Sigmoid colon (tissue), 7 donors: ENCODE results near the gene BLMH. TPM values are rescaled to one million over a fixed set of nuclear protein-coding genes. Genes with fewer than 3 reads are reported as not detected.

Source experiments
- DNase-seq: peaks from one replicate; pipeline ENCODE4 v3.0.0-alpha.2; 2019
- H3K27ac ChIP-seq, 4 donors: fragments of 200-600 bp; sonication (generic); one replicate each; pipeline ENCODE4 v1.5.1; 2016 to 2019; ENCODE audit warnings: mild to moderate bottlenecking in 1 of 4
- H3K27me3 ChIP-seq, 3 donors: fragments of 200-600 bp; sonication (generic); one replicate each; pipeline ENCODE4 v1.5.1; 2019; ENCODE audit warnings: mild to moderate bottlenecking in 1 of 3
- H3K36me3 ChIP-seq, 4 donors: fragments of 200-600 bp; sonication (generic); one replicate each; pipeline ENCODE4 v1.5.1; 2016 to 2019
- H3K4me1 ChIP-seq, 4 donors: fragments of 200-600 bp; sonication (generic); one replicate each; pipeline ENCODE4 v1.5.1; 2017 to 2019
- H3K4me3 ChIP-seq, 4 donors: fragments of 200-600 bp; sonication (generic); one replicate each; pipeline ENCODE4 v1.5.1; 2017 to 2019; ENCODE audit warnings: mild to moderate bottlenecking in 2 of 4, moderate library complexity in 1 of 4
- H3K9me3 ChIP-seq, 4 donors: fragments of 200-600 bp in 3 of 4; sonication (generic) in 3 of 4; one replicate each; pipeline versions ENCODE4 v1.5.1 to v1.6.1; 2013 to 2019
- EP300 ChIP-seq, 4 donors: sonication (generic); formaldehyde crosslinking; IDR thresholded peaks; one replicate each; pipeline ENCODE4 v1.6.1; 2017; ENCODE audit warnings: antibody characterized with exemption in 4 of 4
- POLR2A ChIP-seq, 2 donors: fragments of 450-650 bp; IDR thresholded peaks; one replicate each; pipeline ENCODE4 v1.6.1; 2016; ENCODE audit warnings: antibody characterized with exemption in 2 of 2, mild to moderate bottlenecking in 2 of 2, moderate library complexity in 2 of 2
- POLR2AphosphoS5 ChIP-seq, 4 donors: sonication (generic); formaldehyde crosslinking; IDR thresholded peaks; one replicate each; pipeline ENCODE4 v1.6.1; 2017; ENCODE audit warnings: antibody characterized with exemption in 4 of 4
- WGBS, 2 donors: extraction: QIAGEN DNeasy Blood & Tissue Kit; methylation state at CpG; one replicate each; pipeline ENCODE4 v1.1.7; 2013; 5-methylcytosine and 5-hydroxymethylcytosine counted together
- intact Hi-C: fragments of 100-400 bp; cut with DNase I; formaldehyde crosslinking; loops from one replicate; pipeline ENCODE4 v1.15.1; 2023
- polyA plus RNA-seq, 3 donors: library from polyadenylated mRNA; stranded (reverse); fragments of 200-250 nt; gene quantifications; one replicate each; pipeline ENCODE4 v1.2.3, GENCODE V29; 2013
- total RNA-seq, 4 donors: library from RNA; depleted of rRNA; stranded (reverse); fragments of >200 nt; gene quantifications; one replicate each; pipeline ENCODE4 v1.1.0, GENCODE V29; 2016
- TF ChIP-seq, protein P1 (sequence below), 4 experiments: fragments of 450-650 bp in 3 of 4; fragments of 200-600 bp in 1 of 4; IDR thresholded peaks; one replicate each; pipeline ENCODE4 v1.5.1; 2016 to 2019; ENCODE audit warnings: antibody characterized with exemption in 4 of 4, mild to moderate bottlenecking in 3 of 4, moderate library complexity in 2 of 4
- donor health status: healthy with polysubstance abuse.
- donor health status: Bipolar disorder and iron deficiency.
- donor health status: healthy.

BLMH gene
- total and polyA plus RNA-seq, 7 donors = 8.6 to 33.8 (median 20.8) TPM

DNA sequence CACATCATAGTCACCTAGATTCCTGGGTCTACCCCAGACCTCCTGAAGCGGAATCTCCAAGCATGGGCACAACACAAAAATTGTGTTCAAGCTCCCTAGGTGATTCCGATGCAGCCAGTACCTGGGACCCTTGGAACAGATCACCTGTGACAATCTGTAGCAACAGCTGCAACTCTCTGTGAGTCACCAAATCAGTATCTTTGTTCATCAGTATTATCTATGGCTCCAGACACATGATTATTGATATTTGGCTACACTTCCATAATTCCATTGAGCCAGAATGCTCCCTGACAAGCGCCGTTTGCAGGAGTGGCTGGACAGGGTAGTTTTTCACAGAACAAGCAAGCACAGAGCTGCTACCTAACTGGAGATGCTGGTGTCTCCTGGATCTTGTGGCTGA, 72.4 kb downstream of the BLMH start:
- no peak for DNase-seq
- Histone ChIP-seq H3K9me3 (no peaks in the 10 kb centered on the region), H3K36me3 (no peaks in the 10 kb centered on the region), H3K4me1 (no peaks in the 10 kb centered on the region), H3K27me3 (no peaks in the 10 kb centered on the region), H3K4me3 (no peak overlapping the region), H3K27ac (no peak overlapping the region)
- WGBS, 2 donors = 81 to 92% methylated on average over 4 of the region's 4 CpGs
- intact Hi-C loops = no loop called here
- no peak for TF ChIP-seq EP300 (IDR thresholded peaks at IDR 0.05)
- no peak for TF ChIP-seq POLR2AphosphoS5 (IDR thresholded peaks at IDR 0.05)
- TF ChIP-seq, protein P1, sequence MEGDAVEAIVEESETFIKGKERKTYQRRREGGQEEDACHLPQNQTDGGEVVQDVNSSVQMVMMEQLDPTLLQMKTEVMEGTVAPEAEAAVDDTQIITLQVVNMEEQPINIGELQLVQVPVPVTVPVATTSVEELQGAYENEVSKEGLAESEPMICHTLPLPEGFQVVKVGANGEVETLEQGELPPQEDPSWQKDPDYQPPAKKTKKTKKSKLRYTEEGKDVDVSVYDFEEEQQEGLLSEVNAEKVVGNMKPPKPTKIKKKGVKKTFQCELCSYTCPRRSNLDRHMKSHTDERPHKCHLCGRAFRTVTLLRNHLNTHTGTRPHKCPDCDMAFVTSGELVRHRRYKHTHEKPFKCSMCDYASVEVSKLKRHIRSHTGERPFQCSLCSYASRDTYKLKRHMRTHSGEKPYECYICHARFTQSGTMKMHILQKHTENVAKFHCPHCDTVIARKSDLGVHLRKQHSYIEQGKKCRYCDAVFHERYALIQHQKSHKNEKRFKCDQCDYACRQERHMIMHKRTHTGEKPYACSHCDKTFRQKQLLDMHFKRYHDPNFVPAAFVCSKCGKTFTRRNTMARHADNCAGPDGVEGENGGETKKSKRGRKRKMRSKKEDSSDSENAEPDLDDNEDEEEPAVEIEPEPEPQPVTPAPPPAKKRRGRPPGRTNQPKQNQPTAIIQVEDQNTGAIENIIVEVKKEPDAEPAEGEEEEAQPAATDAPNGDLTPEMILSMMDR (IDR thresholded peaks at IDR 0.05) = no peak
- TF ChIP-seq POLR2A (IDR thresholded peaks at IDR 0.05) = no peak

DNA sequence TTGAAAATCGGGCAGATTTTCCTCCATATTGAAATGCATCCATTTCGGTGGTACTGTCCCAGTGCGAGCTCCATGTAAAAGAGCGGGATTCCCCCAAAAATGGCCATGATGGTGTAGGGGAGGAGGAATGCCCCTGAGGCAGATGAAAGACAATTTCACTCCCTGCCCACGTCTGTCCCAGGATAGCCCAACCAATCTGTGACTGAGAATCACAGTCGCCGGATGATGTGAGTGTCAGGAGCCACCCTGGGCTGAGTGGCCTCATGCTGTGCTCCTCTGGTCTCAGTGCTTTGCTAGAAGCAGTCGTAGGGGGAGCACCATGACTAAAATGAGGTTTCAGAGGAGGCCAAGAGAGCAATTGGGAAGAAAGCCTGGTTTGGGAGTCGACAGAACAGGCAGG, 72.9 kb downstream of the BLMH start:
- 88 to 90% methylated on average over 9 of the region's 9 CpGs for WGBS, 2 donors

DNA sequence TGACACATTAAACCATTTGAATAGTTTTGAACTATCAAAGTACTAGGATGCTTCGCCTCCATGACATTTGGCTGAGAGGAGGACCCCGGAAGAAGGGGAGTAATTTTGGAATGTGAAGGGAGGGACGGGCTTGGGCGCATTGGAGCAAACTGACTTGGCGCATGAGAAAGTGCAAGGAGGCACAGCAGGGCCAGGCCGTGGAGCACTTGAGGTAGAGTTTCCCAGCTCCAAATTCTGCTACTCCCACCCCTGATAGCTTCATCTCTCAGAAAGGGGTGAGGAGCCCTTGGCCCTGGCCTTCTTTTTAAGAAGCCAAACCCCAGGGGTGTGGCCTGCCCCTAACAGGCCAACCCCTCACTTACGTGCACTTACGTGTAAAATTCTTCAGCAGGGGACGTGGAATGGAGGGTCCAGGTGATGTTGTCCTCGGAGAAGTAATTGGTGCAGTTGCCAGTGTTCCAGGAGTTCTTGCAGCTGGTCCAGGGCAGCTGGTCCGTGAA, 73.9 kb downstream of the BLMH start:
- H3K4me3 ChIP-seq = no peak overlapping the region
- no peak overlapping the region for H3K27ac ChIP-seq
- no peaks in the 10 kb centered on the region for H3K4me1 ChIP-seq
- no peaks in the 10 kb centered on the region for H3K36me3 ChIP-seq
- 94 to 97% methylated on average over 11 of the region's 11 CpGs for WGBS, 2 donors
- TF ChIP-seq POLR2A (IDR thresholded peaks at IDR 0.05) (no peak), POLR2AphosphoS5 (IDR thresholded peaks at IDR 0.05) (no peak), EP300 (IDR thresholded peaks at IDR 0.05) (no peak)
- TF ChIP-seq, protein P1 (IDR thresholded peaks at IDR 0.05) = no peak
- no peaks in the 10 kb centered on the region for H3K27me3 ChIP-seq
- DNase-seq = no peak
- intact Hi-C loops = no loop called here
- H3K9me3 ChIP-seq = no peaks in the 10 kb centered on the region

More for the DNA sequence above, 72.9 kb downstream of the BLMH start:
- no peaks in the 10 kb centered on the region for H3K4me1 ChIP-seq
- no peaks in the 10 kb centered on the region for H3K27me3 ChIP-seq
- H3K36me3 ChIP-seq = no peaks in the 10 kb centered on the region
- intact Hi-C loops = no loop called here
- DNase-seq = no peak
- H3K4me3 ChIP-seq = no peak overlapping the region
- TF ChIP-seq EP300 (IDR thresholded peaks at IDR 0.05) (no peak), POLR2A (IDR thresholded peaks at IDR 0.05) (no peak), POLR2AphosphoS5 (IDR thresholded peaks at IDR 0.05) (no peak)
- TF ChIP-seq, protein P1 (IDR thresholded peaks at IDR 0.05) = no peak
- no peaks in the 10 kb centered on the region for H3K9me3 ChIP-seq
- no peak overlapping the region for H3K27ac ChIP-seq

DNA sequence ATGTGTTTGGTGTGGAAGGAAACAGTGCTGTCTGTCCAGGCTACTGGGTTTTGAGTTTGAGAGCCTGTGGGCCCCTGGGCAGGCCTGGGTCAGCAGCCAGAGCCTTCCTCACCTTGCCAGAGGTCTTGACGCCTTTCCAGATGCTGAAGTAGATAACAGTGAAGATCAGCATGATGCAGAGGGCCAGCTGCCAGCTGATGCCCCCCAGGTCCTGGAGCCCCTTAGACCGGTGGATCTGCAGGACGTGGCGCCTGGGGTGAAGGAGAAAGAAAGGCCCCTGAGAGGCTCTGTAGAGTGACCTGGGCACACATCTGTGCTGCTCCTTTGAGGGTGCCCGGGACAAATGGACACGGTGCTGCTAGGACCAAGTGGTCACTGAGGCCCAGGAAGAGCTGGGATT, 74.7 kb downstream of the BLMH start:
- WGBS, 2 donors = 95% methylated on average over 6 of the region's 6 CpGs
- no peak overlapping the region for H3K27ac ChIP-seq
- no peaks in the 10 kb centered on the region for H3K36me3 ChIP-seq
- no peaks in the 10 kb centered on the region for H3K9me3 ChIP-seq
- no peaks in the 10 kb centered on the region for H3K27me3 ChIP-seq
- no peaks in the 10 kb centered on the region for H3K4me1 ChIP-seq
- intact Hi-C loops = no loop called here
- TF ChIP-seq POLR2AphosphoS5 (IDR thresholded peaks at IDR 0.05) = no peak
- no peak overlapping the region for H3K4me3 ChIP-seq
- DNase-seq = no peak

DNA sequence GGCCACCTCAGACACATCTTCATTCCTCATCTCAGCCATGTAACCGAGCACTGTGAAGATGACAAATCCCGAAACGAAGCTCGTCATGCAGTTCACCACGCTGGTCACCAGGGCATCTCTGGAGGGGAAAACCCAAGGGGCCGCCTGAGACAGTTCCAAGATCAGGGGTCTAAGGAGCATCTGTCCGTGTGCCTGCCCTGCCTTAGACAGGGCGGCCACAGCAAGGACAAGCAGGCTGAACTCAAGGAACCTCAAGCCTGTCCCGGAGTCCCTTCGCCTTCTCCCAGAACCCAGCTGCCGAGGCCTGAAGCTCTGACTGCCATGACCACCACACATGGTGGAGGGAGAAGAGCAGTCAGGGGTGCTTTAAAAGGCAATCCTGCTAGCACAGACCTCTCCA, 79.0 kb downstream of the BLMH start:
- H3K9me3 ChIP-seq = no peaks in the 10 kb centered on the region
- no peaks in the 10 kb centered on the region for H3K27me3 ChIP-seq
- intact Hi-C loops = no loop called here
- no peaks in the 10 kb centered on the region for H3K36me3 ChIP-seq
- DNase-seq = no peak
- WGBS, 2 donors = 86 to 94% methylated on average over 11 of the region's 11 CpGs
- no peak for TF ChIP-seq EP300 (IDR thresholded peaks at IDR 0.05)
- no peak for TF ChIP-seq POLR2AphosphoS5 (IDR thresholded peaks at IDR 0.05)
- no peak for TF ChIP-seq POLR2A (IDR thresholded peaks at IDR 0.05)
- TF ChIP-seq, protein P1 (IDR thresholded peaks at IDR 0.05) = no peak
- H3K27ac ChIP-seq = no peak overlapping the region
- no peaks in the 10 kb centered on the region for H3K4me1 ChIP-seq
- H3K4me3 ChIP-seq = no peak overlapping the region
